Osteoblast (primary cell): ENCODE measurements around the gene MGRN1. TPM values are rescaled to one million over a fixed set of nuclear protein-coding genes. Genes with fewer than 3 reads are reported as not detected.

ENCODE experiments used
- DNase-seq: peaks from one replicate; pipeline ENCODE4 v3.0.0; 2011; ENCODE audit warnings: low spot score, mixed read lengths; ENCODE audit not compliant: insufficient read length; ENCODE audit errors: missing footprints
- H2AFZ ChIP-seq: 2 replicates; pipeline ENCODE4 v1.6.0; 2011; ENCODE audit warnings: mild to moderate bottlenecking, low read length
- H3K27ac ChIP-seq: 2 replicates; pipeline ENCODE4 v1.5.1; 2011; ENCODE audit warnings: mild to moderate bottlenecking, low read depth, low read length, moderate library complexity
- H3K27me3 ChIP-seq: 2 replicates; pipeline ENCODE4 v1.6.0; 2012; ENCODE audit warnings: mild to moderate bottlenecking, control low read depth, inconsistent platforms, low read length, moderate library complexity; ENCODE audit not compliant: insufficient read depth
- H3K36me3 ChIP-seq: 2 replicates; pipeline ENCODE4 v1.5.1; 2011; ENCODE audit warnings: mild to moderate bottlenecking, low read length, control low read depth, moderate library complexity; ENCODE audit not compliant: insufficient read depth
- H3K4me1 ChIP-seq: 2 replicates; pipeline ENCODE4 v1.5.1; 2011; ENCODE audit warnings: mild to moderate bottlenecking, low read length, control low read depth, moderate library complexity; ENCODE audit not compliant: insufficient read depth
- H3K4me2 ChIP-seq: 2 replicates; pipeline ENCODE4 v1.6.0; 2011; ENCODE audit warnings: mild to moderate bottlenecking, low read length; ENCODE audit not compliant: insufficient read depth
- H3K4me3 ChIP-seq: fragments of 200-600 bp; sonication (generic); 3 replicates; pipeline ENCODE4 v1.5.1; 2012; ENCODE audit warnings: mild to moderate bottlenecking, low read length, inconsistent platforms; ENCODE audit not compliant: insufficient read depth
- H3K79me2 ChIP-seq: 2 replicates; pipeline ENCODE4 v1.6.0; 2012; ENCODE audit warnings: mild to moderate bottlenecking, low read length, control low read depth, inconsistent platforms; ENCODE audit not compliant: insufficient read depth
- H3K9me3 ChIP-seq: 2 replicates; pipeline ENCODE4 v1.5.1; 2011; ENCODE audit warnings: low read depth, low read length, control low read depth
- H4K20me1 ChIP-seq: 2 replicates; pipeline ENCODE4 v1.6.0; 2012; ENCODE audit warnings: mild to moderate bottlenecking, low read length, control low read depth; ENCODE audit not compliant: insufficient read depth
- total RNA-seq: library from RNA; depleted of rRNA; stranded (reverse); fragments of >200 nt; gene quantifications from 2 replicates; pipeline ENCODE4 v1.2.3, GENCODE V29; 2012
- TF ChIP-seq, protein P1 (sequence below): IDR thresholded peaks from 2 replicates; pipeline ENCODE4 v1.5.1; 2011; ENCODE audit warnings: mild to moderate bottlenecking, low read depth, low read length, moderate library complexity; ENCODE audit errors: extremely low read depth

Gene MGRN1
- total RNA-seq, 1 donor, result 46.7 TPM

DNA sequence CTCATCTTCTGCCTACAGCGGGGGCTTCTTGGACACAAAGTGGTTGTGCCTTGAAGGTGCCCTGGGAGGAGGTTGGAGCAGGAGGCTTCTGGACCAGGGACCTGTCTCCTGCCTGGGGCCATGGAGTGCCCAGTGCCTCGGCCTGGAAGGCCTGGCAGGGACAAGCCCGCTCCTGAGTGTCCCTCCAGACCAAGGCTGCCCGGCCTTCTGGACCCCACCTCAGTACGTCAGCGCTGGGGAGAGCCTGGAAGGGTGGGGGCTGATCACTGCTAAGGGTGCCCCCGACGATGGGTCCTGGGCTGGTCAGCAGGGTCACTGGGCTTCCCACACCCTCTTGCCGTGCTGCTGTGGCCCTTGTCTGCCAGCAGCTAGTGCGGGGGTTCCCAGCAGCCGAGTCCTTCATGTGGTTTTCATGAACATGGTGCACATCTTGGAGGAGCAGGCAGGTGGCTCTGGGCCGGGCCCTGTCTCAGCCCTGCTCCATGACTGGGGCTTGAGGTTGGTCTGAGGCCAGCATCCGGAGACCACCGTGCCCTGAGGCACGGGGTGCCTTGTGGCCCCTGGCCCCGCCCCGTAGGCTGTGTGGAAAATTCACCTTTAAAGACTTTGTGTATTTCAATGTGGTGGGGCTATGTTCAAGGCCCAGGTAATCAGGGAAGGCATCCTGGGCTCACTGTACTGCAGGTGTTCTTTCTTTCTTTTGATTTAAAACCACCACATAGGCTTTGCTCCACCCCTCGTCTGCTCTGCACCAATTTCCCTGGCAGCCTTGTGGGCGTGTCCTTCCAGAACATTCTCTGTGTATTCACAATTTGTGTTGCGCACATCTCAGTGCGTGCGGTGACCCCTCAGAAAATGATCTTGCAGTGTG is 22.4 kb downstream of the MGRN1 start:
- H3K36me3 ChIP-seq, result peaks cover 19% of the 10 kb centered on the region
- peaks cover 67% of the 10 kb centered on the region for H4K20me1 ChIP-seq
- DNase-seq, result peak; percentile 75
- H3K4me3 ChIP-seq, result no peak overlapping the region
- TF ChIP-seq, protein P1, sequence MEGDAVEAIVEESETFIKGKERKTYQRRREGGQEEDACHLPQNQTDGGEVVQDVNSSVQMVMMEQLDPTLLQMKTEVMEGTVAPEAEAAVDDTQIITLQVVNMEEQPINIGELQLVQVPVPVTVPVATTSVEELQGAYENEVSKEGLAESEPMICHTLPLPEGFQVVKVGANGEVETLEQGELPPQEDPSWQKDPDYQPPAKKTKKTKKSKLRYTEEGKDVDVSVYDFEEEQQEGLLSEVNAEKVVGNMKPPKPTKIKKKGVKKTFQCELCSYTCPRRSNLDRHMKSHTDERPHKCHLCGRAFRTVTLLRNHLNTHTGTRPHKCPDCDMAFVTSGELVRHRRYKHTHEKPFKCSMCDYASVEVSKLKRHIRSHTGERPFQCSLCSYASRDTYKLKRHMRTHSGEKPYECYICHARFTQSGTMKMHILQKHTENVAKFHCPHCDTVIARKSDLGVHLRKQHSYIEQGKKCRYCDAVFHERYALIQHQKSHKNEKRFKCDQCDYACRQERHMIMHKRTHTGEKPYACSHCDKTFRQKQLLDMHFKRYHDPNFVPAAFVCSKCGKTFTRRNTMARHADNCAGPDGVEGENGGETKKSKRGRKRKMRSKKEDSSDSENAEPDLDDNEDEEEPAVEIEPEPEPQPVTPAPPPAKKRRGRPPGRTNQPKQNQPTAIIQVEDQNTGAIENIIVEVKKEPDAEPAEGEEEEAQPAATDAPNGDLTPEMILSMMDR, result no peak
- H3K4me1 ChIP-seq, result peaks cover 6% of the 10 kb centered on the region
- H3K4me2 ChIP-seq, result no peak overlapping the region
- H3K27ac ChIP-seq, result no peak overlapping the region
- no peak overlapping the region for H2AFZ ChIP-seq
- H3K79me2 ChIP-seq, result peaks cover 83% of the 10 kb centered on the region
- H3K9me3 ChIP-seq, result no peaks in the 10 kb centered on the region
- H3K27me3 ChIP-seq, result no peaks in the 10 kb centered on the region

DNA sequence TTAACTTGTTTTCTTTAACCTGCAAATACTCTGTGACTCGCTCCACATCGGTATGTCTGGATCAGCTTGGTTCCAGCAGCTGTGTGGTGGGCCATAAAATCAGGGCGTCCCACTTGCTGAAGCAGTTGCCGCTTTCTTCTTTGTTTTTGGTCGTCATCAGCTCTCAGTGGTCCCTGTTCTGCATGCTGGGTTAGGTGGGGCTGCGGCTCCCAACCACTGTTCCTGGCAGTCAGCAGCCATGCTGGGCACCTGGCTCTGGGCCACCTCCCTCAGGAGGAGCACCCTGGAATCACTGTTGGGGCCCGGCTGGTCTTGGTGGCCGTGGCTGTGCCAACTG is 23.0 kb downstream of the MGRN1 start:
- H3K79me2 ChIP-seq, result peaks cover 77% of the 10 kb centered on the region
- peaks cover 25% of the 10 kb centered on the region for H3K36me3 ChIP-seq
- peaks cover 6% of the 10 kb centered on the region for H3K4me1 ChIP-seq
- peaks cover 66% of the 10 kb centered on the region for H4K20me1 ChIP-seq
- H2AFZ ChIP-seq, result no peak overlapping the region
- H3K4me3 ChIP-seq, result no peak overlapping the region
- H3K27ac ChIP-seq, result no peak overlapping the region
- H3K9me3 ChIP-seq, result no peaks in the 10 kb centered on the region
- no peak overlapping the region for H3K4me2 ChIP-seq
- TF ChIP-seq, protein P1, result no peak
- DNase-seq, result peak; percentile 77
- H3K27me3 ChIP-seq, result no peaks in the 10 kb centered on the region

DNA sequence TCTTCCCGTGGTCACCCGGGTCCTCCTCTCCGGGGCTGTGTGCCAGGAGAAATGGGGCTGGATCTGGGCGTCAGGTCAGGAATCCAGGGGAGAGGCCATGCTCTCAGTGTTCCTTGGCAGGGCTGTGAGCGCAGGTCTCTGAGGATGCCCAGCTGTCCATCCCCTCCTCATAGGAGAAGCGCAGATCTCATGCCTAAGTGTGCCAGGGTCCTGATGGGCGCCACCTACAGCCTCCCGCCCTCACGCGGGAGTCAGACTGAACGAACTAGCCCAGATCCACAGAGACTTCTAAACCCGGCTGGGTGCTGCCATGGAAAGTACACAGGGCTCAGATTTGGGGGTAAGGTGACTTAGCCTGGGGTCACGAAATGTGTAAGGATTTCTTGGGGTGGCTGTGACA is 24.3 kb downstream of the MGRN1 start:
- H3K9me3 ChIP-seq, result no peaks in the 10 kb centered on the region
- no peak overlapping the region for H3K27ac ChIP-seq
- no peak overlapping the region for H2AFZ ChIP-seq
- DNase-seq, result peak; percentile 78
- no peak overlapping the region for H3K4me2 ChIP-seq
- peaks cover 31% of the 10 kb centered on the region for H3K36me3 ChIP-seq
- H3K79me2 ChIP-seq, result peaks cover 64% of the 10 kb centered on the region
- TF ChIP-seq, protein P1, result no peak
- no peaks in the 10 kb centered on the region for H3K27me3 ChIP-seq
- peaks cover 6% of the 10 kb centered on the region for H3K4me1 ChIP-seq
- H4K20me1 ChIP-seq, result peaks cover 60% of the 10 kb centered on the region
- no peak overlapping the region for H3K4me3 ChIP-seq

DNA sequence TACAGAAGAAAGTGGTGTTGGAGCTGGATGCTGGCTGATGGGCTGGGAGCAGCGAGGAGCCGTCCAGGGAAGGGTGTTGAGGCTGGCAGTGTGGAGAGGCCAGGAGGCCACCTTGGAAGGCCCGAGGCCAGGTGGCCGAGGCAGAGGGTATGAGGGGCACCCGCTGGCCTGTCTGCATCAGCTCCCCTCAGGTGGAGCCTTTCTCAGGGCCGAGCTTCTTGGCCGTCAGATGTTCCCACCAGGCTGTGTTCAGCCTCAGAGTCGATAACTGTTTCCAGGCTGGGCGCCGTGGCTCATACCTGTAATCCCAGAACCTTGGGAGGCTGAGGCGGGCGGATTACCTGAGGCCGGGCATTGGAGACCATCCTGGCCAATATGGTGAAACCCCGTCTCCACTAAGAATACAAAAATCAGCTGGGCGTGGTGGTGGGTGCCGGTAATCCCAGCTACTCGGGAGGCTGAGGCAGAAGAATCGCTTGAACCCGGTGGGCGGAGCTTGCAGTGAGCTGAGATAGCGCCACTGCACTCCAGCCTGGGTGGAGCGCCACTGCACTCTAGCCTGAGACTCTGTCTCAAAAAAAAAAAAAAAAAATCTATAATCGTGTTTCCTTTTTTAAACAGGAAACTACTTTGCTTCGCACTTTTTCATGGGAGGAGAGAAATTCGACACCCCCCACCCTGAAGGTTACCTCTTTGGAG is 25.3 kb downstream of the MGRN1 start:
- Histone ChIP-seq H3K27me3 (no peaks in the 10 kb centered on the region), H4K20me1 (peaks cover 56% of the 10 kb centered on the region), H3K27ac (no peak overlapping the region), H3K79me2 (peaks cover 60% of the 10 kb centered on the region), H2AFZ (no peak overlapping the region), H3K4me3 (no peak overlapping the region), H3K36me3 (peaks cover 33% of the 10 kb centered on the region), H3K9me3 (no peaks in the 10 kb centered on the region), H3K4me1 (peaks cover 6% of the 10 kb centered on the region), H3K4me2 (no peak overlapping the region)
- DNase-seq, result peak; percentile 35
- TF ChIP-seq, protein P1, result no peak
